MCF 10A (cell line): ENCODE measurements around the gene SUN2. TPM values are rescaled to one million over a fixed set of nuclear protein-coding genes. Genes with fewer than 3 reads are reported as not detected.
A peak's percentile ranks its signal among the peaks of the same experiment; 100 is the strongest.

Experiments
- BruUV-seq: library from RNA; stranded (reverse); fragments of 400-500 nt; replicated peaks from 2 replicates; lab custom pipeline; 2021; lab: Mats Ljungman, UMichigan
- CTCF ChIA-PET: fragments of 300-600 bp; sonication (Branson Sonifier 250); formaldehyde crosslinking; extraction: SDS; loops from one replicate; lab custom pipeline; 2021; ENCODE audit warnings: antibody characterized with exemption, inconsistent platforms; lab: Yijun Ruan, JAX
- POLR2A ChIA-PET: fragments of 300-600, 350-650 bp; sonication (Branson Sonifier 250); formaldehyde crosslinking; extraction: SDS; loops from one replicate; lab custom pipeline; 2020; ENCODE audit warnings: antibody characterized with exemption, inconsistent platforms; lab: Yijun Ruan, JAX
- DNase-seq: peaks from one replicate; pipeline ENCODE4 v3.0.0-alpha.2; 2018; ENCODE audit not compliant: unreplicated experiment
- H3K27ac Mint-ChIP-seq: one replicate; pipeline ENCODE4 v1.8.0; 2022; ENCODE audit warnings: mild to moderate bottlenecking, low read depth, mixed read lengths; ENCODE audit not compliant: unreplicated experiment
- H3K27me3 Mint-ChIP-seq: one replicate; pipeline ENCODE4 v1.8.0; 2022; ENCODE audit warnings: mixed read lengths; ENCODE audit not compliant: insufficient read depth, unreplicated experiment
- H3K36me3 Mint-ChIP-seq: one replicate; pipeline ENCODE4 v1.8.0; 2022; ENCODE audit warnings: mild to moderate bottlenecking, moderate library complexity, mixed read lengths; ENCODE audit not compliant: insufficient read depth, unreplicated experiment
- H3K4me1 Mint-ChIP-seq: one replicate; pipeline ENCODE4 v1.8.0; 2022; ENCODE audit warnings: mixed read lengths; ENCODE audit not compliant: insufficient read depth, unreplicated experiment
- H3K4me3 Mint-ChIP-seq: one replicate; pipeline ENCODE4 v1.8.0; 2022; ENCODE audit warnings: mild to moderate bottlenecking, moderate library complexity, mixed read lengths; ENCODE audit not compliant: unreplicated experiment
- H3K9me3 Mint-ChIP-seq: one replicate; pipeline ENCODE4 v1.8.0; 2022; ENCODE audit warnings: mixed read lengths; ENCODE audit not compliant: unreplicated experiment
- intact Hi-C: fragments of 100-400 bp; cut with micrococcal nuclease; formaldehyde crosslinking; loops from 2 replicates; pipeline ENCODE4 v1.14.1; 2022
- total RNA-seq: library from RNA; stranded (reverse); gene quantifications from 2 replicates; pipeline ENCODE4 v1.2.3, GENCODE V29; 2022
- TF ChIP-seq, protein P1 (sequence below): fragments of 200-600 bp; IDR thresholded peaks from one replicate; pipeline ENCODE4 v1.8.0; 2022; ENCODE audit warnings: antibody characterized with exemption, mild to moderate bottlenecking; ENCODE audit not compliant: unreplicated experiment

Gene SUN2
- total RNA-seq, 1 experiment from 2014 or later = 66.8 TPM

- CTCF ChIA-PET = interaction anchor here (0.5 to 3.3 kb wide), 7 partner anchors 13 to 500 kb away, joined by 3 to 13 read pairs (median 3); no protein-coding TSS in a partner anchor
- no peak for DNase-seq
- Mint-ChIP-seq H3K36me3 (peaks cover 89% of the 10 kb centered on the region), H3K9me3 (no peaks in the 10 kb centered on the region), H3K4me3 (no peak overlapping the region), H3K27me3 (no peaks in the 10 kb centered on the region), H3K27ac (no peak overlapping the region), H3K4me1 (peaks cover 9% of the 10 kb centered on the region)
- TF ChIP-seq, protein P1, sequence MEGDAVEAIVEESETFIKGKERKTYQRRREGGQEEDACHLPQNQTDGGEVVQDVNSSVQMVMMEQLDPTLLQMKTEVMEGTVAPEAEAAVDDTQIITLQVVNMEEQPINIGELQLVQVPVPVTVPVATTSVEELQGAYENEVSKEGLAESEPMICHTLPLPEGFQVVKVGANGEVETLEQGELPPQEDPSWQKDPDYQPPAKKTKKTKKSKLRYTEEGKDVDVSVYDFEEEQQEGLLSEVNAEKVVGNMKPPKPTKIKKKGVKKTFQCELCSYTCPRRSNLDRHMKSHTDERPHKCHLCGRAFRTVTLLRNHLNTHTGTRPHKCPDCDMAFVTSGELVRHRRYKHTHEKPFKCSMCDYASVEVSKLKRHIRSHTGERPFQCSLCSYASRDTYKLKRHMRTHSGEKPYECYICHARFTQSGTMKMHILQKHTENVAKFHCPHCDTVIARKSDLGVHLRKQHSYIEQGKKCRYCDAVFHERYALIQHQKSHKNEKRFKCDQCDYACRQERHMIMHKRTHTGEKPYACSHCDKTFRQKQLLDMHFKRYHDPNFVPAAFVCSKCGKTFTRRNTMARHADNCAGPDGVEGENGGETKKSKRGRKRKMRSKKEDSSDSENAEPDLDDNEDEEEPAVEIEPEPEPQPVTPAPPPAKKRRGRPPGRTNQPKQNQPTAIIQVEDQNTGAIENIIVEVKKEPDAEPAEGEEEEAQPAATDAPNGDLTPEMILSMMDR = no peak
- POLR2A ChIA-PET = interaction anchor here (0.6 to 2.6 kb wide), 4 partner anchors 10 to 335 kb away, joined by 3 to 13 read pairs (median 4); partner anchors contain the start of gene GTPBP1
- intact Hi-C loops = no loop called here
- BruUV-seq = no TSS peak
These were observed 23.5 kb downstream of the SUN2 start for GRCh38 chr22:38732251-38732815.

DNA sequence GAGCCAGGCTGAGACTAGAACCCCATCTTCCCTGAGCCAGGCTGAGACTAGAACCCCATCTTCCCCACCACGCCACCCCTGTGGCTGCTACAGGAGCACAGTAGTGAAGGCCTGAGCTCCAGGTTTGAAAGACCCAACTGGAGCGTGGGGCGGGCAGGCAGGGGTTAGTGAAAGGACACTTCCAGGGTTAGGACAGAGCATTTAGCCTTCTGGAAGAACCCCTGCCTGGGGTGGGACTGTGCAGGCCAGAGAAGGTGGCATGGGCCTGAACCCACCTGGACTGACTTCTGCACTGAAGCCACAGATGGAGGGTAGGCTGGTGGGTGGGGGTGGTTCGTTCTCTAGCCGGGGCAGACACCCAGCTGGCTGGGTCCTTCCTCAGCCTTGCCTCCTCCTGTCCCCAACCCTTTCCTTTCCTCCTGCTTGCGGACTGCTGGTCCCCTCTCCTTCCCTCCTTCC lies 24.1 kb downstream of the SUN2 start:
- Mint-ChIP-seq H3K27me3 (no peaks in the 10 kb centered on the region), H3K36me3 (peaks cover 91% of the 10 kb centered on the region), H3K4me3 (no peak overlapping the region), H3K4me1 (peaks cover 7% of the 10 kb centered on the region), H3K27ac (no peak overlapping the region), H3K9me3 (no peaks in the 10 kb centered on the region)
- ChIA-PET CTCF (interaction anchor here (0.7 to 3.3 kb wide), 5 partner anchors 12 to 89 kb away, joined by 3 to 13 read pairs (median 7); no protein-coding TSS in a partner anchor), POLR2A (interaction anchor here (1.2 kb wide), 1 partner anchor 14 kb away, joined by 3 read pairs; no protein-coding TSS in a partner anchor)
- DNase-seq = no peak
- TF ChIP-seq, protein P1 = no peak
- intact Hi-C loops = no loop called here
- no TSS peak for BruUV-seq

GRCh38 chr22:38730411-38730871 lies 25.4 kb downstream of the SUN2 start:
- Mint-ChIP-seq H3K9me3 (no peaks in the 10 kb centered on the region), H3K4me1 (peaks cover 7% of the 10 kb centered on the region), H3K27ac (peak overlapping the region; percentile 70), H3K36me3 (peaks cover 92% of the 10 kb centered on the region), H3K4me3 (no peak overlapping the region), H3K27me3 (no peaks in the 10 kb centered on the region)
- intact Hi-C loops = no loop called here
- ChIA-PET CTCF (no interaction called here), POLR2A (interaction anchor here (2.4 kb wide), 1 partner anchor 24 kb away, joined by 6 read pairs; the partner anchor contains the start of gene GTPBP1)
- BruUV-seq = no TSS peak
- TF ChIP-seq, protein P1 = no peak
- DNase-seq = no peak

DNA sequence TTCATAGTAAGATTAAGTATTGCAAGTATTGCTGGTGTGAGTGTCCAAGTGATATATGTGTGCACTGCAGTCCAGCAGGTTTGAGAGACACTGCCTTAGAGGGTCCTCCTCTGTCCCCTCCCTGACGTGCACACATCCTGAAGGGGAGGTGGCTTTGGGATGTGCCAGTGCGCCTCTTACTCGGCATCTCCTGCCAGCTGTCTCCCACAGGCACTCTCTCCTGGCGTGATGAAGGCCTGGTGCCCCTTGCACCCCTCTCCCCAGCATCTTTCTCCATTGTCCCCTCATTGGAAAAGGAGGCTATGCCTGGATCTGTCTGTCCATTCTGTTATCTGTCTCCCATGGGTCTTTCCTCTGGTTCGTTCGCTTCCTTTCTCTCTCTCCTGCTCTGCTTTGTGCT lies 25.9 kb downstream of the SUN2 start:
- Mint-ChIP-seq H3K4me1 (peaks cover 7% of the 10 kb centered on the region), H3K27ac (peak overlapping the region; percentile 70), H3K9me3 (no peaks in the 10 kb centered on the region), H3K27me3 (no peaks in the 10 kb centered on the region), H3K4me3 (no peak overlapping the region), H3K36me3 (peaks cover 92% of the 10 kb centered on the region)
- no peak for DNase-seq
- ChIA-PET POLR2A (interaction anchor here (1.2 to 2.4 kb wide), 3 partner anchors 13 to 30 kb away, joined by 3 to 6 read pairs (median 3); partner anchors contain the start of gene GTPBP1), CTCF (no interaction called here)
- intact Hi-C loops = no loop called here
- no TSS peak for BruUV-seq
- TF ChIP-seq, protein P1 = no peak
